CD8-positive, alpha-beta memory T cell (primary cell): ENCODE measurements around the gene SPAG17. TPM values are rescaled to one million over a fixed set of nuclear protein-coding genes. Genes with fewer than 3 reads are reported as not detected.

Source experiments
- CTCF ChIA-PET: fragments of 350-600 bp; sonication (Branson Sonifier 250); formaldehyde crosslinking; loops from one replicate; lab custom pipeline; 2021; ENCODE audit warnings: antibody characterized with exemption; lab: Charles Lee
- POLR2A ChIA-PET: fragments of 350-600 bp; sonication (Branson Sonifier 250); formaldehyde crosslinking; loops from one replicate; lab custom pipeline; 2021; ENCODE audit warnings: antibody characterized with exemption; lab: Charles Lee
- DNase-seq, 5 donors: peaks; one replicate each; pipeline versions ENCODE4 v3.0.0 to v3.0.0-alpha.2; 2020 to 2022; ENCODE audit warnings: mixed read lengths in 1 of 5
- H3K27ac ChIP-seq: one replicate; pipeline ENCODE4 v1.7.0; 2013; ENCODE audit warnings: low read depth, mild to moderate bottlenecking, low read length, moderate library complexity
- H3K27me3 ChIP-seq: 2 replicates; pipeline ENCODE4 v1.7.0; 2013; ENCODE audit warnings: low read length, mild to moderate bottlenecking; ENCODE audit not compliant: insufficient read depth, poor library complexity, severe bottlenecking
- H3K36me3 ChIP-seq: 2 replicates; pipeline ENCODE4 v1.7.0; 2013; ENCODE audit warnings: mild to moderate bottlenecking, low read length, moderate library complexity; ENCODE audit not compliant: insufficient read depth
- H3K4me1 ChIP-seq: 2 replicates; pipeline ENCODE4 v1.7.0; 2013; ENCODE audit warnings: mild to moderate bottlenecking, low read length, moderate library complexity; ENCODE audit not compliant: insufficient read depth
- H3K4me3 ChIP-seq: 2 replicates; pipeline ENCODE4 v1.7.0; 2013; ENCODE audit warnings: mild to moderate bottlenecking, low read length
- H3K9me3 ChIP-seq: 2 replicates; pipeline ENCODE4 v1.7.0; 2013; ENCODE audit warnings: mild to moderate bottlenecking, low read length
- H3K27ac Mint-ChIP-seq, 8 donors: one replicate each; pipeline ENCODE4 v1.8.0; 2020 to 2021; ENCODE audit warnings: mixed read lengths in 8 of 8, mild to moderate bottlenecking in 6 of 8, inconsistent platforms in 3 of 8, moderate library complexity in 3 of 8
- H3K27me3 Mint-ChIP-seq, 2 donors: one replicate each; pipeline ENCODE4 v1.8.0; 2020 to 2021; ENCODE audit warnings: mixed read lengths in 2 of 2, mild to moderate bottlenecking in 1 of 2, moderate library complexity in 1 of 2
- H3K36me3 Mint-ChIP-seq, 3 donors: one replicate each; pipeline ENCODE4 v1.8.0; 2020 to 2021; ENCODE audit warnings: mixed read lengths in 3 of 3, inconsistent platforms in 1 of 3, mild to moderate bottlenecking in 1 of 3
- H3K4me1 Mint-ChIP-seq, 3 donors: one replicate each; pipeline ENCODE4 v1.8.0; 2020 to 2021; ENCODE audit warnings: mixed read lengths in 3 of 3, inconsistent platforms in 1 of 3, mild to moderate bottlenecking in 1 of 3
- H3K4me3 Mint-ChIP-seq, 7 donors: one replicate each; pipeline ENCODE4 v1.8.0; 2020 to 2021; ENCODE audit warnings: mixed read lengths in 7 of 7, mild to moderate bottlenecking in 6 of 7, moderate library complexity in 4 of 7, inconsistent platforms in 2 of 7
- H3K9me3 Mint-ChIP-seq, 5 donors: one replicate each; pipeline ENCODE4 v1.8.0; 2020 to 2022; ENCODE audit warnings: mixed read lengths in 5 of 5, mild to moderate bottlenecking in 3 of 5, moderate library complexity in 2 of 5, inconsistent platforms in 1 of 5
- polyA plus RNA-seq: library from polyadenylated mRNA; unstranded; fragments of 300-500 nt; fragmentation: Illumina TruSeq; gene quantifications from one replicate; pipeline ENCODE4 v1.2.3, GENCODE V29; 2021
- total RNA-seq, 2 experiments: library from RNA; stranded (reverse); gene quantifications; one replicate each; pipeline ENCODE4 v1.2.3, GENCODE V29; 2021

Gene SPAG17
- total and polyA plus RNA-seq, 3 experiments from 2014 or later = not detected

DNA sequence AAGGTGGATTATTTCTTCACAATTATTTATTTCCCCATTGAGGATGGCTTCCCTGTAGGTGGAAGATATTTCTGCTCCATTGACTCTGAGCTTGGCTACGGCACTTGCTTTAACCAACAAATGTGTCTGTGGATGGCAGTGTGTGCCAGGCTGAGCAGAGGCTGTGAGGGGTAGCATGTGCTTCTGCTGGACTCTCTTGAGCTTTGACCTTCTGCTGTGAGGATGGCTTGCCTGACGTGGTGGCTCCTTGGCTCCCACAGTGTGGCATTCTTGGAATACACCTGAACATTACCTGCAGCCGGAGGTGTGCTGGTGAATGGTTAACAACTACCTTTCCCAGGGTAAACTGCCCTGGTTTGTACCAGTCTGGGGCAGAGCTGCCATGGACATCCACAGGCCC, 208.6 kb downstream of the SPAG17 start:
- no peaks in the 10 kb centered on the region for H3K27me3 ChIP-seq
- no peaks in the 10 kb centered on the region for H3K9me3 Mint-ChIP-seq
- H3K4me3 Mint-ChIP-seq = no peak overlapping the region
- DNase-seq = no peak
- no peaks in the 10 kb centered on the region for H3K36me3 Mint-ChIP-seq
- no peak overlapping the region for H3K27ac Mint-ChIP-seq
- H3K9me3 ChIP-seq = no peaks in the 10 kb centered on the region
- H3K27me3 Mint-ChIP-seq = peaks cover 2 to 18% of the 10 kb centered on the region in 2 donors
- H3K4me1 ChIP-seq = no peaks in the 10 kb centered on the region
- ChIA-PET CTCF (no interaction called here), POLR2A (no interaction called here)
- no peak overlapping the region for H3K27ac ChIP-seq
- H3K4me3 ChIP-seq = no peak overlapping the region
- no peaks in the 10 kb centered on the region for H3K36me3 ChIP-seq
- H3K4me1 Mint-ChIP-seq = no peaks in the 10 kb centered on the region

DNA sequence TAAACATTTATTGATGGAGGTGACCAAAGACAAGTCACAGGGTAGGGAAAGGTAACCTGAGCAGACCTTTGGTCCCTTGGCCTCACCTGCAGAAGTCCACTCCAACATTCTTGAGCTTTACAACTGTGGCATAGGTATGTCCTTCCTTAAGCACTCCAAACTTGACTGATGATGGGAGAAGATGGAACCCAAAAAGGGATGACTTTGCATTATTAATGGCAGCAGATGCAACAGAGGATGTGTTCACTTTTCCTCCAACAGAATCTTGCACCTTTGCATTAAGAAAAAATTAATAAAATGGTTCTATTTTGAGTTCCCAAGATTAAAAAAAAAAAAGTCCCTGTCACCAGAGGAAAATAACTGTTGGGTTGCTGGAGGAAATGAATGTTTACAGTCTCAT, 213.3 kb downstream of the SPAG17 start:
- no peak for DNase-seq
- Mint-ChIP-seq H3K27me3 (peaks cover 2 to 13% of the 10 kb centered on the region in 2 donors), H3K27ac (no peak overlapping the region), H3K36me3 (peaks cover 0 to 2% (median 0%) of the 10 kb centered on the region in 3 donors), H3K4me1 (no peaks in the 10 kb centered on the region), H3K9me3 (no peaks in the 10 kb centered on the region), H3K4me3 (no peak overlapping the region)
- Histone ChIP-seq H3K9me3 (no peaks in the 10 kb centered on the region), H3K4me3 (no peak overlapping the region), H3K27me3 (no peaks in the 10 kb centered on the region), H3K4me1 (no peaks in the 10 kb centered on the region), H3K27ac (no peak overlapping the region), H3K36me3 (no peaks in the 10 kb centered on the region)
- ChIA-PET POLR2A (no interaction called here), CTCF (no interaction called here)

DNA sequence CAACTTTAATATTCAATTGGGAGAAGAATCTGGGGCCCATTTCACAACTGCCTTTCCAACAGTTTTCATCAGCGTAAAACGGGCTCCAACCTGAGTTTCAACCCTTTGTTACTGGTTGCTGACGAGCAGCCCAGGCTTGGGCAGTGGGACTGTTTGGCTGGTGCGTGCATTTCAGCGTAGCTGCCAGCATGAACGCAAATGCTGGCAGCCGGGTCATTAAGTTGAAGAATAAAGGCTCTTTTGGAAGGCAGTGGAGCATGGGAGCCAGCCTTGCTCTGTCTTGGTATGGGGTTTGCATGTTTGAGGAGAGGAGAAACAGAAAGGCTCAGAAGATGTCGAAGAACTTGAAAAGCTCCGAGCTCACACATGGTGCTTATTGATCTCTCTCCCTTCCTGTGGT, 214.8 kb downstream of the SPAG17 start:
- CTCF ChIA-PET = no interaction called here
- POLR2A ChIA-PET = no interaction called here

DNA sequence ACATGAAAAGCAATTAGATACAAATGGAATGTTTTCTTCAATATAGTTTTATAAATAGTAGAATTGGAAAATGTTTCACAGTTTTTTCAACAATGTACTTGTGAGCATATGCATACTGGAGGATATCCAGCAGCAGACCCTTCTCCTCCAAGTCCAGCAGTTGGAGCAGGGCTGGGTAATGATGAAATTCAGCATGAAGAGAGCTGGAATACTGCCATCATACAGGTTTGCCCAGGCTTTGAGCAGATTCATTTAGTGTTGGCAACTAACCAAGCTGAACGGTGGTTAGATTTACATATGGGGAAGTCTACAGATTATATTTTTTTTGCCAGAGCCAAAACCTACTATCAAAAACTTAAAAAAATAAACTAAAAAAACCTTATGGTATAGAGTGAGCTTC, 217.1 kb downstream of the SPAG17 start:
- H3K27ac ChIP-seq = no peak overlapping the region
- H3K9me3 ChIP-seq = no peaks in the 10 kb centered on the region
- no peaks in the 10 kb centered on the region for H3K27me3 ChIP-seq
- no peak overlapping the region for H3K4me3 ChIP-seq
- Mint-ChIP-seq H3K36me3 (peaks cover 0 to 6% (median 0%) of the 10 kb centered on the region in 3 donors), H3K27ac (no peak overlapping the region), H3K27me3 (peaks cover 0 to 3% of the 10 kb centered on the region in 2 donors), H3K4me1 (no peaks in the 10 kb centered on the region), H3K4me3 (no peak overlapping the region), H3K9me3 (no peaks in the 10 kb centered on the region)
- POLR2A ChIA-PET = no interaction called here
- CTCF ChIA-PET = no interaction called here
- no peaks in the 10 kb centered on the region for H3K36me3 ChIP-seq
- H3K4me1 ChIP-seq = no peaks in the 10 kb centered on the region
- DNase-seq = no peak

More for the DNA sequence above, 214.8 kb downstream of the SPAG17 start:
- no peak overlapping the region for H3K4me3 Mint-ChIP-seq
- Histone ChIP-seq H3K9me3 (no peaks in the 10 kb centered on the region), H3K27ac (no peak overlapping the region), H3K4me3 (no peak overlapping the region), H3K36me3 (no peaks in the 10 kb centered on the region), H3K4me1 (no peaks in the 10 kb centered on the region), H3K27me3 (no peaks in the 10 kb centered on the region)
- no peaks in the 10 kb centered on the region for H3K9me3 Mint-ChIP-seq
- no peak for DNase-seq
- H3K4me1 Mint-ChIP-seq = no peaks in the 10 kb centered on the region
- H3K27me3 Mint-ChIP-seq = peaks cover 2 to 7% of the 10 kb centered on the region in 2 donors
- H3K27ac Mint-ChIP-seq = no peak overlapping the region
- H3K36me3 Mint-ChIP-seq = peaks cover 0 to 4% (median 0%) of the 10 kb centered on the region in 3 donors

DNA sequence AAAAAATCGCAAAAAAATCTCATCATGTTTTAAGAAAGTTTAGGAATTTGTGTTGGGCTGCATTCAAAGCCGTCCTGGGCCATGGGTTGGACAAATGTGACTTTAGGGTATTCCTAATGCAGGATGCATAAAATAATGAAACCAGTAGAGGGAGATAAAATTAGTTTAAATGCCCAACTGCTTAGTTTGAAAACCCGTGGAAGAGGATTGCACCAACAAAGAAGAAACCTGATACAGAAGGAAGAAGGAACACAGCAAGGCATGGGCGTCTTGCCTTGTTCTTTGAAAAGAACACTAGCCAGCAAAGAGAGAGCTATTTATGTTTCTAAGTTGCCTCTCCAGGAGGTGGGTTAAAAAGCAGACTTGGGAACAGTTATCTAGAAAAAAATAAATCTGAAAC, 217.6 kb downstream of the SPAG17 start:
- H3K9me3 ChIP-seq = no peaks in the 10 kb centered on the region
- Mint-ChIP-seq H3K27me3 (peaks cover 0 to 3% of the 10 kb centered on the region in 2 donors), H3K4me1 (no peaks in the 10 kb centered on the region), H3K36me3 (peaks cover 0 to 6% (median 0%) of the 10 kb centered on the region in 3 donors), H3K4me3 (no peak overlapping the region), H3K9me3 (no peaks in the 10 kb centered on the region), H3K27ac (no peak overlapping the region)
- POLR2A ChIA-PET = no interaction called here
- no peak for DNase-seq
- no peaks in the 10 kb centered on the region for H3K4me1 ChIP-seq
- no peaks in the 10 kb centered on the region for H3K27me3 ChIP-seq
- no peak overlapping the region for H3K27ac ChIP-seq
- H3K36me3 ChIP-seq = no peaks in the 10 kb centered on the region
- CTCF ChIA-PET = no interaction called here
- H3K4me3 ChIP-seq = no peak overlapping the region

DNA sequence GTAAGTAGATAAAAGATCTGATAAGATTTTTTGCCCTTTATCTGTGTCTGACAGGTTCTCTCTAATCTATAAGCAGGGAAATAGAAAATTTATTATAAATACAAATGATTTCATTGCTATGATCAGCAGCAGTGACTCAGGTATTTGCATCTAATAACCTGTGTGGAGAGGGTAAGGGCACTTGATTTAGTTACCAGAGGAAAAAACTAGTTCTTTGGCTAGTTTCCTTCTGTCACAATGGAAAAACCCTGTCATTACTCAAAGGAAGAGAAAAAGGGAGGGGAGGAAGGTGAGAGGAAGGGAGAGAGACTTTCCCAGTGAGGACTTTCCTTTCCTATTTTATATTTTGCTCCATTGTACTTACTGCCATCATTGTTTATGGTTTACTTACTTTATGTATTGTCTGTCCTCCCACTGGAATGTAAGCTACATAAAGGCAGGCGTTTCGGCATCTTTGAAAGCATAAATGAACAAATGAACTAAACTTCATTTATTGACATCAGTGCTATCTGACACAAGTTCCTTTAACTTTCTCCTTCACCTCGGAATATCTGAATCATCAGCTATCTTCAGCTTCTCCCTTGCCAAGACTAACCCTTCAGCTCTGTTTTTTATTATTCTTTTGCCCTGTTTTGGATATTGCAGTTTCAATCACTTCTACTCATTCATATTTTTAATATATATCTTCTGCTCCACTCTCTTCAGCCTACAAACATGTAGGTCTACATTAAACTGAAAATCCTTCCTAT, 220.6 kb downstream of the SPAG17 start:
- H3K36me3 ChIP-seq = no peaks in the 10 kb centered on the region
- H3K4me1 Mint-ChIP-seq = no peaks in the 10 kb centered on the region
- no peaks in the 10 kb centered on the region for H3K27me3 ChIP-seq
- no peak overlapping the region for H3K4me3 Mint-ChIP-seq
- DNase-seq = no peak
- H3K27ac Mint-ChIP-seq = peak overlapping the region in 1 of 8 donors; percentile 52
- H3K27me3 Mint-ChIP-seq = no peaks in the 10 kb centered on the region
- no peaks in the 10 kb centered on the region for H3K9me3 Mint-ChIP-seq
- ChIA-PET POLR2A (no interaction called here), CTCF (no interaction called here)
- no peaks in the 10 kb centered on the region for H3K4me1 ChIP-seq
- peaks cover 0 to 17% (median 14%) of the 10 kb centered on the region in 3 donors for H3K36me3 Mint-ChIP-seq
- no peaks in the 10 kb centered on the region for H3K9me3 ChIP-seq
- no peak overlapping the region for H3K27ac ChIP-seq
- H3K4me3 ChIP-seq = no peak overlapping the region

DNA sequence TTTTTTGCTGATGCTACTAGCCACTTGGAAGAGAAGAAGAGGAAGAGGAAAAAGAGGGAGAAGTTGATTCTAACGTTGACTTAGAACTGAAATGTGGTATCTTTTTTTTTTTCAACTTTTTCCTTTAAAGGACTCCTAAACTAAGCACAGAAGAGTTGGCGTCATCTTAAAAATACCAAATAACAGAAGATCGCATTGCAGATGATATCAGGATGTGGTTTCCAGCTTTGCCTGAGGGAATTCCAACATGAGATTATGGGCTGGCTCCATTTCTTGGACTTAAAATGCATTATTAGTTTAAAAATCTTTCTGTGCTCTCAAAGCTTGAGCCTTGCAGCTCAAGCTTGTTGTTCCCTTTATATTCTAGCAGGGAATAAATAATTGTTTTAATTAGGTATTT, 225.7 kb downstream of the SPAG17 start:
- POLR2A ChIA-PET = no interaction called here
- Mint-ChIP-seq H3K36me3 (peaks cover 11 to 67% (median 29%) of the 10 kb centered on the region in 3 donors), H3K4me1 (no peaks in the 10 kb centered on the region), H3K27me3 (no peaks in the 10 kb centered on the region), H3K4me3 (no peak overlapping the region), H3K27ac (no peak overlapping the region), H3K9me3 (no peaks in the 10 kb centered on the region)
- Histone ChIP-seq H3K36me3 (peaks cover 19% of the 10 kb centered on the region), H3K27ac (no peak overlapping the region), H3K4me1 (no peaks in the 10 kb centered on the region), H3K9me3 (no peaks in the 10 kb centered on the region), H3K27me3 (no peaks in the 10 kb centered on the region), H3K4me3 (no peak overlapping the region)
- no peak for DNase-seq
- CTCF ChIA-PET = no interaction called here

DNA sequence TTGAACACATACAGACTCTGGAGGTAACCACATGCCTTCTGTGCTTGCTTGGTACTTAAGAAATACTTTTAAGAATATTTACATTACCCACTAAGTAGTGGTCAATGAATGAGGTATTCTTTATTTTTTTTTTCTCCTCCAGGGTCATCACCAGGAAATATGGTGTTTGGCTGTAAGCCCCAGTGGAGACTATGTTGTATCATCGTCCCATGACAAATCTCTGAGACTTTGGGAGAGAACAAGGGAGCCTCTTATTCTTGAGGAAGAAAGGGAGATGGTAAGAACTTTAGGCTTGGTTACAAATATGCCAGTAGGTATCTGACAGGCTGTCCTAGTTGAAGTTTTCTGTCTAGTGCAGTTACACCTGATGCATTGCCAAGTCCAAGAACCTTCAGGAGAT, 232.6 kb downstream of the SPAG17 start:
- POLR2A ChIA-PET = no interaction called here
- Mint-ChIP-seq H3K27me3 (no peaks in the 10 kb centered on the region), H3K9me3 (no peaks in the 10 kb centered on the region), H3K36me3 (peaks cover 27 to 94% (median 43%) of the 10 kb centered on the region in 3 donors), H3K27ac (peak overlapping the region in 1 of 8 donors; percentile 35), H3K4me1 (no peaks in the 10 kb centered on the region), H3K4me3 (no peak overlapping the region)
- no peaks in the 10 kb centered on the region for H3K4me1 ChIP-seq
- peaks cover 65% of the 10 kb centered on the region for H3K36me3 ChIP-seq
- H3K4me3 ChIP-seq = no peak overlapping the region
- no peak overlapping the region for H3K27ac ChIP-seq
- DNase-seq = no peak
- no peaks in the 10 kb centered on the region for H3K27me3 ChIP-seq
- CTCF ChIA-PET = no interaction called here
- H3K9me3 ChIP-seq = no peaks in the 10 kb centered on the region
